Stimulated activated CD4-positive, alpha-beta T cell treated with anti-CD3 and anti-CD28 coated beads, TNF-alpha, amount 100 ng/mL, for 24 hours (primary cell): ENCODE data around the gene LYRM1.

Experiments
- DNase-seq, 3 experiments: peaks; one replicate each; pipeline ENCODE4 v3.0.0-alpha.2; 2020; ENCODE audit warnings: low read depth in 3 of 3

LYRM1 gene

GRCh38 chr16:20871941-20872815 is 28.4 kb upstream of the LYRM1 start:
- no peak for DNase-seq

GRCh38 chr16:20873331-20873730 is 27.2 kb upstream of the LYRM1 start:
- no peak for DNase-seq

- no peak for DNase-seq
Observed at GRCh38 chr16:20874088-20874581, 26.4 kb upstream of the LYRM1 start.

- no peak for DNase-seq
Observed at GRCh38 chr16:20875355-20875650, 25.3 kb upstream of the LYRM1 start.

GRCh38 chr16:20878682-20879147 is 21.9 kb upstream of the LYRM1 start:
- no peak for DNase-seq

- no peak for DNase-seq
Observed at GRCh38 chr16:20879175-20880040, 21.2 kb upstream of the LYRM1 start.

- DNase-seq: no peak
Observed at GRCh38 chr16:20880867-20881502, 19.6 kb upstream of the LYRM1 start.

- DNase-seq: no peak
Observed at GRCh38 chr16:20881503-20881878, 19.1 kb upstream of the LYRM1 start.

GRCh38 chr16:20883554-20884239 is 16.9 kb upstream of the LYRM1 start:
- DNase-seq: no peak

GRCh38 chr16:20884240-20884556 is 16.4 kb upstream of the LYRM1 start:
- no peak for DNase-seq

- no peak for DNase-seq
Observed at GRCh38 chr16:20886320-20886719, 14.3 kb upstream of the LYRM1 start.

GRCh38 chr16:20887207-20887606 is 13.4 kb upstream of the LYRM1 start:
- no peak for DNase-seq

- DNase-seq: no peak
Observed at GRCh38 chr16:20889625-20890275, 10.8 kb upstream of the LYRM1 start.

GRCh38 chr16:20894388-20894787 is 6.2 kb upstream of the LYRM1 start:
- no peak for DNase-seq

GRCh38 chr16:20897253-20897897 is 3.2 kb upstream of the LYRM1 start:
- DNase-seq: no peak

GRCh38 chr16:20897922-20898321 is 2.6 kb upstream of the LYRM1 start:
- DNase-seq: no peak

GRCh38 chr16:20899071-20899470 is 1.5 kb upstream of the LYRM1 start:
- DNase-seq: no peak

- no peak for DNase-seq
Observed at GRCh38 chr16:20899477-20900298, 883 bp upstream of the LYRM1 start.

- DNase-seq: no peak
Observed at GRCh38 chr16:20901068-20901435, 481 bp downstream of the LYRM1 start.
